Measurements from ENCODE around the gene FBH1. TPM values are rescaled to one million over a fixed set of nuclear protein-coding genes. Genes with fewer than 3 reads are reported as not detected.
A peak's percentile ranks its signal among the peaks of the same experiment; 100 is the strongest.
"Not testable (repeated sequence)": the region's sequence is repeated elsewhere in the genome, so short reads cannot be mapped to it uniquely, and the experiment has no call there.

FBH1 gene
- total RNA-seq, 1 donor: 93.7 TPM

DNA sequence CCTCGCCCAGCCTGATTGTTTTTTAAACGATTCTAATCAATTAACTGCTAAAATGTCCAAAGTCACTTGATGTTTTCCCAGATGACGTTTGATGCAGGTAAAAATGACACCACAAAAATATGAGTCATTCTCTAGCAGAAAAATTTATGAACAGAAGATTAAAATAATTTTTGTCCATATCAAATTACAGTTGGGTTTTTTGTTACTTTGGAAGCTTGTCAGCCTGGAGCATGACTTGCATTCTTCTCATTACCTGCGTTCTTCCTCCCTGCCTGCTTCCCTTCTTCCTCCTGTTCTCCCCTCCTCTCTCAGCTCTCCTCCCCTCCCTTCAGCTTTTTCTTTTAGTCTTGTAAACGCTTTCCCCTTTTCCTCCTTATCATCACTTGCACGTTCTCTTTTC lies 68.6 kb downstream of the FBH1 start:
- Histone ChIP-seq H3K36me3 (ENCODE audit: insufficient read depth, low read length) (no peaks in the 10 kb centered on the region), H4K20me1 (ENCODE audit: insufficient read depth, low read length) (no peaks in the 10 kb centered on the region), H3K27ac (ENCODE audit: low read depth, low read length) (no peak overlapping the region), H3K4me1 (ENCODE audit: insufficient read depth, low read length) (no peaks in the 10 kb centered on the region), H3K27me3 (ENCODE audit: insufficient read depth, low read length) (no peaks in the 10 kb centered on the region), H3K4me3 (ENCODE audit: insufficient read depth, low read length) (no peak overlapping the region), H3K4me2 (ENCODE audit: insufficient read depth, low read length) (no peak overlapping the region), H3K9me3 (ENCODE audit: low read depth, low read length) (no peaks in the 10 kb centered on the region), H3K79me2 (ENCODE audit: insufficient read depth, low read length) (no peaks in the 10 kb centered on the region), H2AFZ (ENCODE audit: low read length) (no peak overlapping the region)
- TF ChIP-seq, protein P1, sequence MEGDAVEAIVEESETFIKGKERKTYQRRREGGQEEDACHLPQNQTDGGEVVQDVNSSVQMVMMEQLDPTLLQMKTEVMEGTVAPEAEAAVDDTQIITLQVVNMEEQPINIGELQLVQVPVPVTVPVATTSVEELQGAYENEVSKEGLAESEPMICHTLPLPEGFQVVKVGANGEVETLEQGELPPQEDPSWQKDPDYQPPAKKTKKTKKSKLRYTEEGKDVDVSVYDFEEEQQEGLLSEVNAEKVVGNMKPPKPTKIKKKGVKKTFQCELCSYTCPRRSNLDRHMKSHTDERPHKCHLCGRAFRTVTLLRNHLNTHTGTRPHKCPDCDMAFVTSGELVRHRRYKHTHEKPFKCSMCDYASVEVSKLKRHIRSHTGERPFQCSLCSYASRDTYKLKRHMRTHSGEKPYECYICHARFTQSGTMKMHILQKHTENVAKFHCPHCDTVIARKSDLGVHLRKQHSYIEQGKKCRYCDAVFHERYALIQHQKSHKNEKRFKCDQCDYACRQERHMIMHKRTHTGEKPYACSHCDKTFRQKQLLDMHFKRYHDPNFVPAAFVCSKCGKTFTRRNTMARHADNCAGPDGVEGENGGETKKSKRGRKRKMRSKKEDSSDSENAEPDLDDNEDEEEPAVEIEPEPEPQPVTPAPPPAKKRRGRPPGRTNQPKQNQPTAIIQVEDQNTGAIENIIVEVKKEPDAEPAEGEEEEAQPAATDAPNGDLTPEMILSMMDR (IDR thresholded peaks at IDR 0.05; ENCODE audit: extremely low read depth, low read depth, low read length): no peak
- DNase-seq (ENCODE audit: insufficient read length, low spot score, missing footprints): no peak

DNA sequence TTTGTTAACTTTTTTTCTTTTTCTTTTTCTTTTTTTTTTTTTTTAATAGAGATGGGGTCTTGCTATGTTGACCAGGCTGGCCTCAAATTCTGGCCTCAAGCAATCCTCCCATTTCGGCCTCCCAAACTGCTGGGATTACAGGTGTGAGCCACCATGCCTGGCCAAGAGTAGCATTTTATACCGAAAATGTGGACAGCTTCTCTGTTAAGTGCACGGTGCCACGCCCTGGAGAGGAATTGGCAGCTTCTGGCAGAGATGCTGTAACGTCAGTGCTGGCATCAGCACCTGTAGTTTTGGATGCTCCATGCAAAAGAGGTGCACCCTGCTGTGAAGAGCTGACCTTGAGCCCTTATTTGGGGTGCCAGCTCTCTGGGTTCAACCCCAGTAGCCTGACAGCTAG lies 69.1 kb downstream of the FBH1 start:
- Histone ChIP-seq H3K79me2 (ENCODE audit: insufficient read depth, low read length) (no peaks in the 10 kb centered on the region), H3K36me3 (ENCODE audit: insufficient read depth, low read length) (no peaks in the 10 kb centered on the region), H3K4me1 (ENCODE audit: insufficient read depth, low read length) (no peaks in the 10 kb centered on the region), H4K20me1 (ENCODE audit: insufficient read depth, low read length) (no peaks in the 10 kb centered on the region), H3K9me3 (ENCODE audit: low read depth, low read length) (no peaks in the 10 kb centered on the region), H3K27me3 (ENCODE audit: insufficient read depth, low read length) (no peaks in the 10 kb centered on the region), H3K4me2 (ENCODE audit: insufficient read depth, low read length) (no peak overlapping the region), H3K4me3 (ENCODE audit: insufficient read depth, low read length) (no peak overlapping the region), H3K27ac (ENCODE audit: low read depth, low read length) (no peak overlapping the region), H2AFZ (ENCODE audit: low read length) (no peak overlapping the region)
- TF ChIP-seq, protein P1 (IDR thresholded peaks at IDR 0.05; ENCODE audit: extremely low read depth, low read depth, low read length): no peak
- DNase-seq (ENCODE audit: insufficient read length, low spot score, missing footprints): no peak

DNA sequence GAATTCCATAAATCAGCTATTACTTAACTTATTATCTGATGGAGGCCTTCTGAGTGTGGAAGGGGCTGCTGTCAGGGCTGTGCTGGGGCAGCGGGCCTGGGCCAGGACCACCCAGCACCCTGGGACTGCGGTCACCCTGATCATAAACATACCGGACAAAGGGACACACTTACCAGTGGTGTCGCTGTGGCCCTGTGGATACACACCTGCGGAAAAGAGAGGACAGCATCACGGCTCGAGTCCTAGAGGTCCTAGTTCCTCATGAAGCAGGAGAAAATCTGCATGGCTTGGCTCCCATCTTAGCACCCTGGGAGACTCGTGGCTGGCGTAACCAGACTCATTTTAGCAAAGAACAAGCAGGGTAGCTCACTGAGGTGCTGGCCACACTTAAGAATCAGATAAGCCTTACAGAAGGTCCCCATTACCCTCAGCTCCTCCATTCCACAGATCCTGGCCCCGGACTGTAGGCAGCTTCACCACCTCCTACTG lies 69.6 kb downstream of the FBH1 start:
- no peak overlapping the region for H2AFZ ChIP-seq (ENCODE audit: low read length)

DNA sequence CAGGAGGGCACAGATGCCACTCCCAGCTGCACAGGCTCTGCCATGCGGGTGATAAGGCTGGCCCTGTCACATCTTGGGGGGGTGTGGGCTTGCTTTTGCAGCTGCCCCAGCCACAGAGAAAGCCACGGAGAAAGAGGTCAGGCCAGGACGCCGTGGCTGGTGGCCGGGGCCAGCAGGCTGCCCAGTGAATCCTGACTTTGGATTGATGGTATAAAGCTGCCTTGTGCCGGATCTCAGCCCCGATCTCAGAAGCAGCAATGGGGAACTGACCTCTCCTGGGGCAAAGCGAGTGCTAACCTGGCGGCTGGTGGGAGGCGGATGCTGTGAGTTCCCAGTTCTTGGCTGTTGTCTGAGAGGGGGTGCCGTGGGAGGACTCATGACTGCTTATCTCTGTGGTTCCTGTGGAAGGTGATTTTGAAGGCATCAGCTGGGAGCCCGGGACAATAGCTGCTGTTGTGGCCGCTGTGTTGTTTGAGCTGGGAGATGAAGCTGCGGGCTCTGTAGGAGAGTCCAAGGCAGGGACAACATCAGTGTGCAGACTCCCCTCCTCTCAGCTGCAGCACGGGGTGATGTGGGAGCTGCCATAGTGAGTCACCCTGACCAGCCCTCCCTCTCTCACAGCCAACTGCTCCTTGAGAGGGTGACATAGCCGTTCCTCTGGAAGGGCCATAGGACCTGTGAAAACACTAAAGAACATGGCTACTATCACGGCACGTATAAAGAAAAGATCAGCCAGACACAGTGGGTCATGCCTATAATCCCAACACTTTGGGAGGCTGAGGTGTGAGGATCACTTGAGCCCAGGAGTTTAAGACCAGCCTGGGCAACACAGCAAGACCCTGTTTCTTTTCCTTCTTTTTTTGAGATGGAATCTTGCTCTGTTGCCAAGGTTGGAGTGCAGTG lies 70.3 kb downstream of the FBH1 start:
- Histone ChIP-seq H3K9me3 (ENCODE audit: low read depth, low read length) (no peaks in the 10 kb centered on the region), H4K20me1 (ENCODE audit: insufficient read depth, low read length) (no peaks in the 10 kb centered on the region), H2AFZ (ENCODE audit: low read length) (no peak overlapping the region), H3K27ac (ENCODE audit: low read depth, low read length) (no peak overlapping the region), H3K27me3 (ENCODE audit: insufficient read depth, low read length) (no peaks in the 10 kb centered on the region), H3K79me2 (ENCODE audit: insufficient read depth, low read length) (no peaks in the 10 kb centered on the region), H3K4me3 (ENCODE audit: insufficient read depth, low read length) (no peak overlapping the region), H3K4me2 (ENCODE audit: insufficient read depth, low read length) (no peak overlapping the region), H3K36me3 (ENCODE audit: insufficient read depth, low read length) (no peaks in the 10 kb centered on the region), H3K4me1 (ENCODE audit: insufficient read depth, low read length) (no peaks in the 10 kb centered on the region)
- TF ChIP-seq, protein P1 (IDR thresholded peaks at IDR 0.05; ENCODE audit: extremely low read depth, low read depth, low read length): no peak
- DNase-seq (ENCODE audit: insufficient read length, low spot score, missing footprints): peak; percentile 92

More for the DNA sequence above, 69.6 kb downstream of the FBH1 start:
- no peak for DNase-seq (ENCODE audit: insufficient read length, low spot score, missing footprints)
- no peaks in the 10 kb centered on the region for H3K4me1 ChIP-seq (ENCODE audit: insufficient read depth, low read length)
- H3K4me2 ChIP-seq (ENCODE audit: insufficient read depth, low read length): no peak overlapping the region
- no peaks in the 10 kb centered on the region for H3K79me2 ChIP-seq (ENCODE audit: insufficient read depth, low read length)
- no peaks in the 10 kb centered on the region for H3K27me3 ChIP-seq (ENCODE audit: insufficient read depth, low read length)
- no peaks in the 10 kb centered on the region for H4K20me1 ChIP-seq (ENCODE audit: insufficient read depth, low read length)
- H3K4me3 ChIP-seq (ENCODE audit: insufficient read depth, low read length): no peak overlapping the region
- H3K27ac ChIP-seq (ENCODE audit: low read depth, low read length): no peak overlapping the region
- TF ChIP-seq, protein P1 (IDR thresholded peaks at IDR 0.05; ENCODE audit: extremely low read depth, low read depth, low read length): no peak
- no peaks in the 10 kb centered on the region for H3K9me3 ChIP-seq (ENCODE audit: low read depth, low read length)
- H3K36me3 ChIP-seq (ENCODE audit: insufficient read depth, low read length): no peaks in the 10 kb centered on the region

DNA sequence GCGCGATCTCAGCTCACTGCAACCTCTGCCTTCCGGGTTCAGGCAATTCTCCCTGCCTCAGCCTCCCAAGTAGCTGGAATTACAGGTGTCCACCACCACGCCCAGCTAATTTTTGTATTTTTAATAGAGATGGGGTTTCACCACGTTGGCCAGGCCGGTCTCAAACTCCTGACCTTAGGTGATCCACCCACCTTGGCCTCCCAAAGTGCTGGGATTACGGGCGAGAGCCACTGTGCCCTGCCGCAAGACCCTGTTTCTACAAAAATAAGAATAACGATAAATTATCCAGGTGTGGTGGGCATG lies 70.9 kb downstream of the FBH1 start:
- not testable (repeated sequence) for DNase-seq (ENCODE audit: insufficient read length, low spot score, missing footprints); H3K36me3 ChIP-seq (ENCODE audit: insufficient read depth, low read length); H3K9me3 ChIP-seq (ENCODE audit: low read depth, low read length); H3K4me3 ChIP-seq (ENCODE audit: insufficient read depth, low read length); H3K4me1 ChIP-seq (ENCODE audit: insufficient read depth, low read length); H2AFZ ChIP-seq (ENCODE audit: low read length); H4K20me1 ChIP-seq (ENCODE audit: insufficient read depth, low read length); H3K79me2 ChIP-seq (ENCODE audit: insufficient read depth, low read length); H3K27ac ChIP-seq (ENCODE audit: low read depth, low read length); H3K4me2 ChIP-seq (ENCODE audit: insufficient read depth, low read length); H3K27me3 ChIP-seq (ENCODE audit: insufficient read depth, low read length)

All from osteoblast (primary cell).